Stimulated activated CD4-positive, alpha-beta T cell treated with anti-CD3 and anti-CD28 coated beads, Interleukin-12 subunit alpha, Interleukin-12 subunit beta, amount 100 ng/mL, for 4 hours (primary cell): ENCODE measurements around the gene PRG2.

ENCODE experiments used
- DNase-seq: peaks from one replicate; pipeline ENCODE4 v3.0.0-alpha.2; 2020

PRG2 gene

GRCh38 chr11:57395905-57396623 is 5.6 kb upstream of the PRG2 start:
- no peak for DNase-seq

- DNase-seq = no peak
Measured at GRCh38 chr11:57394203-57394965, 3.9 kb upstream of the PRG2 start.

GRCh38 chr11:57392763-57393105 is 2.3 kb upstream of the PRG2 start:
- no peak for DNase-seq

- DNase-seq = no peak
Measured at GRCh38 chr11:57392066-57392762, 1.8 kb upstream of the PRG2 start.

- DNase-seq = no peak
Measured at GRCh38 chr11:57391539-57391938, 1.1 kb upstream of the PRG2 start.

GRCh38 chr11:57391111-57391510 is 661 bp upstream of the PRG2 start:
- no peak for DNase-seq

GRCh38 chr11:57387289-57388030 is 3.0 kb downstream of the PRG2 start:
- no peak for DNase-seq

GRCh38 chr11:57386178-57386940 is 4.1 kb downstream of the PRG2 start:
- DNase-seq = no peak

- DNase-seq = no peak
Measured at GRCh38 chr11:57380975-57381374, 9.5 kb downstream of the PRG2 start, which contains the start of gene PRG3. PRG3 (minus strand) TSS chr11:57381150; CDS start chr11:57380708, 442 bp downstream.

- DNase-seq = no peak
Measured at GRCh38 chr11:57379732-57380131, 10.7 kb downstream of the PRG2 start.

- no peak for DNase-seq
Measured at GRCh38 chr11:57378186-57378585, 12.3 kb downstream of the PRG2 start.

GRCh38 chr11:57377107-57377506 is 13.3 kb downstream of the PRG2 start:
- DNase-seq = no peak

GRCh38 chr11:57376095-57377090 is 14.1 kb downstream of the PRG2 start:
- no peak for DNase-seq

GRCh38 chr11:57375490-57375889 is 15.0 kb downstream of the PRG2 start:
- no peak for DNase-seq

GRCh38 chr11:57374966-57375365 is 15.5 kb downstream of the PRG2 start:
- no peak for DNase-seq

- no peak for DNase-seq
Measured at GRCh38 chr11:57373146-57373545, 17.3 kb downstream of the PRG2 start.

GRCh38 chr11:57370941-57371340 is 19.5 kb downstream of the PRG2 start:
- no peak for DNase-seq

- DNase-seq = no peak
Measured at GRCh38 chr11:57370251-57370650, 20.2 kb downstream of the PRG2 start.

- DNase-seq = no peak
Measured at GRCh38 chr11:57368845-57369232, 21.6 kb downstream of the PRG2 start.

GRCh38 chr11:57368106-57368844 is 22.2 kb downstream of the PRG2 start:
- no peak for DNase-seq
